HL-60/S4 treated with phorbol 12-myristate 13-acetate at 8.2 ng/mL for 4 days and 3 days (cell line): ENCODE results near the gene PEAK3.

Source experiments
- in situ Hi-C: fragments of 300-500 bp; cut with MboI; formaldehyde crosslinking; loops from 2 replicates; pipeline ENCODE4 v1.15.0; 2022; ENCODE audit warnings: low sequenced_read_pairs

PEAK3 gene

GRCh38 chr19:2273356-2274184 is 8.4 kb downstream of the PEAK3 start:
- in situ Hi-C loops: no loop called here

- in situ Hi-C loops: no loop called here
These were observed 10.5 kb downstream of the PEAK3 start for GRCh38 chr19:2271234-2272103.

- in situ Hi-C loops: no loop called here
These were observed 11.3 kb downstream of the PEAK3 start for GRCh38 chr19:2270423-2271233.

- in situ Hi-C loops: no loop called here
These were observed 11.9 kb downstream of the PEAK3 start for GRCh38 chr19:2270157-2270422.

- in situ Hi-C loops: no loop called here
These were observed 12.5 kb downstream of the PEAK3 start for GRCh38 chr19:2269244-2270156.

- in situ Hi-C loops: no loop called here
These were observed 13.1 kb downstream of the PEAK3 start for GRCh38 chr19:2268861-2269243.

GRCh38 chr19:2268480-2268830 is 13.5 kb downstream of the PEAK3 start:
- in situ Hi-C loops: no loop called here

- in situ Hi-C loops: no loop called here
These were observed 15.6 kb downstream of the PEAK3 start for GRCh38 chr19:2266183-2266993.

- in situ Hi-C loops: no loop called here
These were observed 20.4 kb downstream of the PEAK3 start for GRCh38 chr19:2261438-2262172.

- in situ Hi-C loops: no loop called here
These were observed 21.6 kb downstream of the PEAK3 start for GRCh38 chr19:2260341-2260805.

- in situ Hi-C loops: no loop called here
These were observed 22.6 kb downstream of the PEAK3 start for GRCh38 chr19:2259336-2259735.

GRCh38 chr19:2255982-2256685 is 25.8 kb downstream of the PEAK3 start, which contains the start of gene JSRP1:
Gene JSRP1, minus strand, starts transcription at chr19:2256417. Its CDS starts 1,103 bp downstream, at chr19:2255314.
- in situ Hi-C loops: no loop called here

- in situ Hi-C loops: no loop called here
These were observed 26.7 kb downstream of the PEAK3 start for GRCh38 chr19:2255112-2255845.

GRCh38 chr19:2254064-2254872 is 27.7 kb downstream of the PEAK3 start:
- in situ Hi-C loops: no loop called here

GRCh38 chr19:2253106-2254063 is 28.6 kb downstream of the PEAK3 start:
- in situ Hi-C loops: no loop called here

GRCh38 chr19:2252797-2253105 is 29.2 kb downstream of the PEAK3 start:
- in situ Hi-C loops: no loop called here
